GM18517 (cell line): ENCODE measurements around the gene ALPP.

Source experiments
- ATAC-seq: cut with Tn5 transposase; IDR thresholded peaks from one replicate; pipeline ENCODE4 v1.9.1; 2021; ENCODE audit warnings: mild to moderate bottlenecking, moderate library complexity; ENCODE audit not compliant: unreplicated experiment

The ALPP gene

DNA sequence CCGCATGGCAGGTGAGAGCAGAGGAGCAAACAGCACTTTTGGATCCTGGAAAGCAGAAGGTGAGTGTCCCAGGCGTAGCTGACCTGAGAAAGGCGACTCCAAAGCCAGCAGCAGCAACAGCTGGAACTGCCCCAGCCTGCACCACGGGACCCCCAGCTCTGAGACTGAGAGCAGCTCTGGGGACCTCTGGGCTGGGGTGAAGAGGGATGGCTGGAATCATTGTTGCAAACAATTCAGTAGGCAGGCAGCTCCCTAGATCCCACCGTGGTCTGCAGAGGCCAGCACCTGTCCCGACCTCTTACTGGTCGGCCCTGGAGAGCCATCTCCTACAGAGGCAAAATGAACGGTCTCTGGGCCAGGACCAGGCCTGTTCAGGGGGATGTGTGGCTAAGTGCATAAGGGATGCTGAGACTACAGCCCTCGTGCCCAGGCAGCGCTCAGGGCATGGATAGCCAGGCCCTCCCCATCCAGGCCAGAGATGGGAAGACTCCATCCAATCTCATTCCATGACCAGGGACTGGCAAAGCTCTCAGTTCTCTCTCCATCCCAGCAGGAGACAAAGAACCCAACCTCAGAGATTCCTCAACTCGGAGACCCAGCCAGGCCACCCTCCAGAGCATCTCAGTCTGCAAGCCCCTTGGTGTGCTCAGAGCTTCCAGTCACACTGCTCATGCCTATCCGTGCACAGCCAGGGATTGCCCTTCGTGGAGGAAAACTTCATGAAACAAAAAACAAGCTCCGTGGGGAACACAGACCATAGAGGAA, 38.2 kb upstream of the ALPP start:
- ATAC-seq, result no peak

DNA sequence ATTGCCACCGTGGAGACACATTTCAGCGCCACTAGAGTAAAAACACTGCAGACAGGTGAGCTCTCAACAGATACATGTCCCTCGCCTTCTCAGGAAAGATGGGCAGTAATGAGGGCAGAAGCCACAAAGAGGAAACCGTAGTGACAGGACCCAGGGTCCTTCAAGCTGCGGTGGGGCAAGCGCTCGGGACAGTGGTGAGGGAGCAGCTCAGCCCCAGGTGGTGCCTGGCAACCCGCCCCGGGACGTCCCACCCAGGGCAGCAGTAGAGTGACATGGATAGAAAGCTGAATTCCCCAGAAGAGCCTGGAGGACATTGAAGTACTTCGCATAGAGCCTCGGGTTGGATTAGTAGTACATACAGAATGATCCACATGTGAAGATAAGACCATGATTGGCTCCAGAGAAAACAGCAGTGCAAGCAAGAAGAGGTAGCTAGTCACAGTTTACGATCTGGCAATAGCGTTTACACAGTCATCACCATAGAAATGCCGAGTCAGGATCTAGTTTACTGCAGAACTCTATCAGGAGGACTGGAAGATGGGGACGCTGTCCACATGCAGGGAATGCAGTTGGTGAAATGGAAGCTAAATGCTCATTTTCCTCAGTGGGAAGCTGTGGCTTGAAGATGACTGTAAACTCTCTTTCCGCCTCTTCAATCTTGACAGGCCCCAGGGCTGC, 37.4 kb upstream of the ALPP start:
- no peak for ATAC-seq

DNA sequence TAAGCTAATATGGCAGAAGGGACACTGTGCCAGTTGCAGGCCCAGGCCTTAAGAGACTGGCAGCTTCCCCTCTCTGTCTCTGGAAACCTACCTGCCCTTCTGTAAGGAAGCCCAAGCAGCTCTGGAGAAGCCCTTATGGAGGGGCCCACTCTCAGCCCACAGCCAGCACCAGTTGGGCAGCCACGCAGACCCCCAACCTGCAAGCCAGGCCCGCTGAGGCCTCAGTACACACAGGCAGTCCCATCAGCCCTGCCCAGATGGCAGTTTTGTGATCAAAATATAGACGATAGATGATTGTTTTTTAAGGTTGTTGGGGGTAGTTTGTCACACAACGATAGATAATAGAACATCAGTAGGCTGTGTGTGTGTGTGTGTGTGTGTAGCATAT, 36.8 kb upstream of the ALPP start:
- ATAC-seq, result no peak

GRCh38 chr2:232342635-232343565, 35.7 kb upstream of the ALPP start:
- ATAC-seq, result no peak

- ATAC-seq, result no peak
Measured at GRCh38 chr2:232343821-232344220, 34.7 kb upstream of the ALPP start.

GRCh38 chr2:232345251-232345650, 33.3 kb upstream of the ALPP start:
- no peak for ATAC-seq

GRCh38 chr2:232347369-232347768, 31.2 kb upstream of the ALPP start:
- ATAC-seq, result no peak

- no peak for ATAC-seq
Measured at GRCh38 chr2:232348936-232349335, 29.6 kb upstream of the ALPP start.

DNA sequence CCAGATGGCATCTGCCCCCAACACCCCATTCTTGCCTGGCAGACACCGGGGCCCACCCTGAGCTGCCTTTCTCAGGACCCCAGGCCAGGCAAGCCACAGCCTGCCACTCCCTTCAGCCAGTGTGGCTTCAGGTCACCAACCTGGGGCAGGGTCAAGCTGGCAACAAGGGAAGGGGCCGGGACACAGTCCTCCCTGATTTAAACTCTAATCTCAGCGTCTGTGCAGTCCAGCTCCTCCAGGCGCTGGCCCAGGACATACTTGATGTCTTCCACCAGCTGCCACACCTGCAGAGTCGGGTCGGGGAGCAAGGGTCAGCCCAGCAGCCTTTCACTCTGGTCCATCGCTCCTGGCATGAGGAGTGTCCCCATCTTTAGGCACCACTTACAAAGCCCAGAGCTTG, 29.0 kb upstream of the ALPP start:
- no peak for ATAC-seq

- no peak for ATAC-seq
Measured at GRCh38 chr2:232349946-232350635, 28.5 kb upstream of the ALPP start.

DNA sequence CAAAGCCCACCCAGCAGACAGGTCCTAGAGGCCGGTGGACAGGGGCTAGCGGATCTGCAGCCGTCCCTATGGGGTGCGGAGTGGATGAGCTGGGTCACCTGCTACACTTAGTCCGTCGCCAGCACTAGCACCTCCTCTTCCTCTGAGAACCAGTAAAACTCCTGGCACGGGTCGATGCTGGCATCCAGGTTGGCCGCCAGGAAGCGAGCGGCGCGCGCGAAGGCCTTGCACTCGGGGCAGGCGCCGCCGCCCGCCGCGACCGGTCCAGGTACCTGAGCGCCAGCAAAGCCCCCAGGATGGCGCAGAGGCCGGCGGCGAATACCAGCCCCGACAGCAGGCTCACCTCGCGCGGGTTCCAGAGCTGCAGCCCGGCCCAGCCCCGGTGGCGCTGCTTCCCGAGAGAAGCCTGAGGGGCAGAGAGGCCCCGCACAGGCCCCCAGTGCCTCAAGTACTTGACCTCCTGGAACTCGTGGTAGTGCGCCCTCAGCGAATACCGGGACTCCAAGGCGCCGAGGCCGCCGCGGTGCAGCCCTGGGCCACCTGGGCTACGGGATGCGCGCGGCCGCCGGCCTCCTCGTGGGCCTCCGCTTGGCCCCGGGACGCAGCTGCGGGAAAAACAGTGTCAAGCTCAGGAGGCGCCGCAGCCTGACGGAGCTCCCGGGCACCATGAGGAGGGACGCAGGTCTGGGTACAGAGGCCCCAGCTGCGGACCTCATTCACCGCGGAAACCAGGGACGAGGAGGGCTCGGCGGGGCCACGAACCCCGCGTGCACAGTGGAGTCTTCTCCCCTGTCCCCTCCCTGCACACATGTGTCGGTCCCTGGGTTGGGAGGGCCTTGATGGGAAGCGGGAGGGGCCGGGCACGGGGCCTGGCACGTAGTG, 27.5 kb upstream of the ALPP start:
- no peak for ATAC-seq

- ATAC-seq, result no peak
Measured at GRCh38 chr2:232351686-232352510, 26.7 kb upstream of the ALPP start.

DNA sequence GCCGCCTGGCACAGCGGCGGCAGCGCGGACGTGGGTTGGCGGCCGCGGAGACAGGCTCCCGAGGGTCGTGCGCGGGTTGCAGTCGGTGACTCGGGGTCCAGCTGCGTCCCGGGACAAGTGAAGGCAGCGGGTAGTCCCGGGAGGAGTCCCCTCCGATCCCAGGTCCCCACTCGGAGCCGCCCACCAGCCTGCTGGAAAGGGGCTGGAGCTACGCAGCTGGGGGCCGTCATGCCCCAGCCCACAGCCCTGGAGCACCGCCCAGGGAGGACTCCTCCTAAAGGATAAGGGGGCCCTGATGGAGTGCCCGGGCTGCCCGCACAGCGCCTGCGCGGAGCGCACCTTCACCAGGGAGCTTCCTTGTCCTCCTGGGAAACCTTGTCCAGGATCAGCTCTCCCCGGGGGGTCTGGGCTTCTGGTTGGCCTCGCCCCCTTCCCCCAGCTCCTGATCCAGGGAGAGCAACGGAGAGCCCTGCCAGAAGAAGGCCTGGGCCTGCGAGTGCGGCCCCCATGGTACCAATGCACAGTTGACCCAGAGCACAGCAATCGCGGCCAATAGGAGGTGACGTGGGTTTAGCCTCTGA, 25.9 kb upstream of the ALPP start:
- ATAC-seq, result no peak

DNA sequence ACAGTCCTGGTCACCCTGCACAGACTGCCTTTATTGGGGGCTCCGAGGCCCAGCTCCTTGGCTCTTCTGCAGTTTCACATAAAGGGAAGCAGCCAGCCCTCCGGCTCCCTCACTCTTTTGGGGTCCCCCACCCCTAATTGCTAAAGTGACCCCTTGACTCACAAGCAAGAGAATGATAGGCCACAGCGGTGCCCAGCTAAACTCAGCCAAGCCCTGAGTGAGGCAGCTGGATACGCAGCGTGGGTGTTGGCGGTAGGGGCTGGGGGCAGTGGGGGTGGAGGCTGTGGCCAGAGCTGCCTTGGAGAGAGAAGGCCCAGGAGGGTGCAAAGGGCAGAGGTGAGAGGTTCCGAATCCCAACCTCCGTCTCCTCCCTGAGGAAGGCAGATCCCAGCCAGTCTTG, 25.5 kb upstream of the ALPP start:
- ATAC-seq, result no peak

DNA sequence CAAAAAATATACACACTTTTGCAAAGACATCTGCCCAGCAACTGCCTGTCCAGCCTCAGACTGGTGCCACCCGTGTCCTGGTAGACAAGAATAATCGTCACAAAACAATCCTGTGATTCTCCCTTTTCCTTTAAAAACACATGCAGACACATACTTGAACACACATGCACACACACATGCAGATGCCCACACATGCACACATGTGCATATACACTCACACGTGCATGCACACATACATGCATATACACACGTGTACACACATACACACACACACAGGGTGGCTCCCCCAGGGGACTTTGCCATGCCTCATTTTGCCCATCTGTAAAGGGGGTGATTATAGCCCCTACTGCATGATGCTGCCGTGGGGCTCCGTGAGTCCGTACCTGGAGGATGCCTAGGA, 24.9 kb upstream of the ALPP start:
- no peak for ATAC-seq

GRCh38 chr2:232354069-232354468, 24.5 kb upstream of the ALPP start:
- ATAC-seq, result no peak

DNA sequence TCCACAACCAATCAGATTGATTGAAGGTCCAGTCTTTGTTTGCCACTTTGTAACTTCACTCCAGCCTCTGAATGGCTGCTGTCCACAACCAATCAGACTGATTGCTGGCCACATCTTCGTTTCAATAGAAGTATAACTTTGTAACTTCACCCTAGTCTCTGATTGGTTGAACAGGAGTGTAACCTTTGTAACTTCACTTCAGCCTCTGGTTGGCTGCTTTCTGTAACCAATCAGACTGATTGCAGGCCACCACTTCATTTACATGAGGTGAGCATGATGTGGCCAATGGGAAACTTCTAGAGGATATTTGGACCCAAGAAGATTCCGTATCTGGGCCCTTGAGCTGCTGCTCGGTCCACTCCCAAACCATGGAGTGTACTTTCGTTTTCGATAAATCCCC, 16.9 kb upstream of the ALPP start:
- ATAC-seq, result no peak

DNA sequence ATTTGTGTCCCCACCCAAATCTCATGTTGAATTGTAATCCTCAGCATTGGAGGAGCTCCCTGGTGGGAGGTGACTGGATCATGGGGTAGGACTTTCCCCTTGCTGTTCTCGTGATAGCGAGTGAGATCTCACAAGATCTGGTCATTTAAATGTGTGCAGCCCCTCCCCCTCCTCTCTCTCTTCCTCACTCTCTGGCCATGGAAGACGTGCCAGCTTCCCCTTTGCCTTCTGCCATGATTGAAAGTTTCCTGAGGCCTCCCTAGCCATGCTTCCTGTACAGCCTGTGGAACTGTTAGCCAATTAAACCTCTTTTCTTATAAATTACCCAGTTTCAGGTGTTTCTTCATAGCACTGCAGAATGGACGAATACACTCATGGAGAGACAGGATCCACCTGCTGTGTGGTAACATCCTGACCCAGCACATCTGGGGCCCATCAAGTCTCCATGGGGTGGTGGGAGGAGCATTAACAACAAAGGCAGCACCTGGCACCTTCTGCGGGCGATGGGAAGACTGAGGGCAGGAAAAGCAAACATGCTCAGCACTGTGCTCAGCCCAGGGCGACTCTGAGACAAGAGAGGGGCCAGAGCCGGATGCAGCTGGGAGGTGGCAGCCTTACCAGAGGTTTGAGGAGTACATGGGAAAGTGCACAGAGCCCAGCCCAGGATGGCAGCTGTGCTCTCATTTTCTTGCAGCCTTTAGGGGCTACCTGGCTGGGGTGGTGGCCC, 16.2 kb upstream of the ALPP start:
- no peak for ATAC-seq
